ENCODE measurements around the gene ZNF467.

DNA sequence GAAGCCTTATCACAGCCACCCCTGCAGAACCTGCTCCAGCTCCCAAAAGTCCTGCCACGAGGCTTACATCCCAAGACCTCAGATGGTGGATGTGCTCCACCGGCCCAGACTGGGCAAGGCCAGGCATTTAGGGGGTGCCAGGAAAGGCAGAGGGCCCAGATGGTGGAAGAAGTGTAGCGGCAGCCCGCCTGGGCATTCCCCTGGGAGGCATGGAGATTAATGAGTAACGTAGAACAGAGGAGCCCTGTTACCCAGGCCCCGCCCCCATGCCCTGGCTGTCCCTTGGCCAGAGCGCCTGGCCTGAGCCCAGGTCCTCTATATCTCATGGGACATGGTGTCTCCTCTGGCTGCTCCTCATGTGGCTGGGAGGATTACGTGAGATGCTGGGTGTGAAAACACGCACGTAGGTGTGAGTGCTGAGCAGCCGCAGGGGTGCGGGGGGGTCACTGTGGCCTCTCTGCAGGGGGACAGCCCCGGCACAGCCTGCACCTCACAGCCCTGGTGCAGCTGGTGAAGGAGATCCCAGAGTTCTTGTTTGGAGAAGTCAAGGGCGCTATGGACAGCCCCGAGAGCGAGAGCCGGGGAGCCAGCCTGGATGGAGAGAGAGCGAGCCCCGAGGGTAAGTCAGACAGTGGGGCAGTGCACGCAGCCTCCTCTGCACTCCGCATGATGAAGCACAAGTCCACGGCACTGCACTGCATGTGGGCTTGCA, 52.9 kb downstream of the ZNF467 start:
- TF ChIP-seq, protein P1, sequence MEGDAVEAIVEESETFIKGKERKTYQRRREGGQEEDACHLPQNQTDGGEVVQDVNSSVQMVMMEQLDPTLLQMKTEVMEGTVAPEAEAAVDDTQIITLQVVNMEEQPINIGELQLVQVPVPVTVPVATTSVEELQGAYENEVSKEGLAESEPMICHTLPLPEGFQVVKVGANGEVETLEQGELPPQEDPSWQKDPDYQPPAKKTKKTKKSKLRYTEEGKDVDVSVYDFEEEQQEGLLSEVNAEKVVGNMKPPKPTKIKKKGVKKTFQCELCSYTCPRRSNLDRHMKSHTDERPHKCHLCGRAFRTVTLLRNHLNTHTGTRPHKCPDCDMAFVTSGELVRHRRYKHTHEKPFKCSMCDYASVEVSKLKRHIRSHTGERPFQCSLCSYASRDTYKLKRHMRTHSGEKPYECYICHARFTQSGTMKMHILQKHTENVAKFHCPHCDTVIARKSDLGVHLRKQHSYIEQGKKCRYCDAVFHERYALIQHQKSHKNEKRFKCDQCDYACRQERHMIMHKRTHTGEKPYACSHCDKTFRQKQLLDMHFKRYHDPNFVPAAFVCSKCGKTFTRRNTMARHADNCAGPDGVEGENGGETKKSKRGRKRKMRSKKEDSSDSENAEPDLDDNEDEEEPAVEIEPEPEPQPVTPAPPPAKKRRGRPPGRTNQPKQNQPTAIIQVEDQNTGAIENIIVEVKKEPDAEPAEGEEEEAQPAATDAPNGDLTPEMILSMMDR (IDR thresholded peaks at IDR 0.05): no peak
- TF ChIP-seq POLR2A (IDR thresholded peaks at IDR 0.05): no peak
